HepG2 (cell line): Measurements from ENCODE around the gene SLC35A3. TPM values are rescaled to one million over a fixed set of nuclear protein-coding genes. Genes with fewer than 3 reads are reported as not detected.

ENCODE experiments used
- ATAC-seq: fragments of 200-7000 bp; cut with Tn5 transposase; 3 replicates; pipeline ENCODE4 v1.9.1; 2020; ENCODE audit warnings: mild to moderate bottlenecking, moderate library complexity
- BruUV-seq: library from RNA; stranded (reverse); fragments of 400-500 nt; replicated peaks from 2 replicates; lab custom pipeline; 2021; lab: Mats Ljungman, UMichigan
- CTCF ChIA-PET: fragments of 300-600 bp; formaldehyde crosslinking; extraction: SDS; loops from one replicate; lab custom pipeline; 2021; ENCODE audit warnings: low total read pairs, inconsistent platforms, low intra/inter-chr PET ratio; lab: Yijun Ruan, JAX
- POLR2A ChIA-PET: fragments of 350-600 bp; sonication (Branson Sonifier 250); formaldehyde crosslinking; loops from one replicate; lab custom pipeline; 2020; ENCODE audit warnings: antibody characterized with exemption, inconsistent platforms; lab: Yijun Ruan, JAX
- DNase-seq: peaks from one replicate; pipeline ENCODE4 v3.0.0-alpha.2; 2015; ENCODE audit warnings: low spot score
- FAIRE-seq: peaks from 3 replicates; lab custom pipeline; 2011; peaks lifted over from hg19 to GRCh38; lab: Jason Lieb, UNC
- H2AFZ ChIP-seq: one replicate; pipeline ENCODE4 v1.6.1; 2011; ENCODE audit warnings: low read length, inconsistent platforms
- H3K27ac ChIP-seq: fragments of 300-600 bp; 3 replicates; pipeline ENCODE4 v1.8.0; 2011; ENCODE audit warnings: mixed run types, mild to moderate bottlenecking, mixed read lengths, low read length, inconsistent platforms; ENCODE audit not compliant: insufficient read depth; ENCODE audit errors: extremely low read length
- H3K27me3 ChIP-seq, 2 experiments: fragments of 200-600 bp in 1 of 2; 2 replicates in 1 of 2; 3 replicates in 1 of 2; pipeline versions ENCODE4 v1.6.0 to v1.8.0; 2011; ENCODE audit warnings: low read length in 2 of 2, mild to moderate bottlenecking in 2 of 2, moderate library complexity in 2 of 2, inconsistent platforms in 1 of 2; ENCODE audit not compliant: insufficient read depth in 2 of 2, control insufficient read depth in 1 of 2
- H3K36me3 ChIP-seq, 2 experiments: fragments of 200-600 bp in 1 of 2; replicated peaks in 1 of 2; 2 replicates in 1 of 2; 3 replicates in 1 of 2; pipeline versions ENCODE4 v1.5.1 to v1.8.0; 2011; ENCODE audit warnings: low read length in 2 of 2, inconsistent platforms in 1 of 2; ENCODE audit not compliant: insufficient read depth in 2 of 2, control insufficient read depth in 1 of 2
- H3K4me1 ChIP-seq: 2 replicates; pipeline ENCODE4 v1.5.1; 2012; ENCODE audit warnings: low read length, inconsistent platforms; ENCODE audit not compliant: insufficient read depth
- H3K4me2 ChIP-seq: 2 replicates; pipeline ENCODE4 v1.6.0; 2011; ENCODE audit warnings: low read depth, low read length, inconsistent platforms
- H3K4me3 ChIP-seq, 3 experiments: fragments of 200-600 bp in 1 of 3; sonication (generic), shearing (Covaris generic) in 1 of 3; replicated peaks in 1 of 3; 2 replicates each; pipeline ENCODE4 v1.5.1; 2011 to 2016; ENCODE audit warnings: low read length in 3 of 3, inconsistent platforms in 2 of 3, low read depth in 2 of 3, mild to moderate bottlenecking in 2 of 3, control low read depth in 1 of 3, mixed read lengths in 1 of 3; ENCODE audit not compliant: insufficient read depth in 1 of 3
- H3K79me2 ChIP-seq: one replicate; pipeline ENCODE4 v1.6.1; 2011; ENCODE audit warnings: low read length, inconsistent platforms; ENCODE audit not compliant: insufficient read depth
- H3K9ac ChIP-seq: 2 replicates; pipeline ENCODE4 v1.6.0; 2011; ENCODE audit warnings: mild to moderate bottlenecking, low read depth, low read length, inconsistent platforms; ENCODE audit not compliant: insufficient read depth
- H3K9me3 ChIP-seq: 2 replicates; pipeline ENCODE4 v1.5.1; 2012; ENCODE audit warnings: mild to moderate bottlenecking, low read length
- H4K20me1 ChIP-seq: 2 replicates; pipeline ENCODE4 v1.6.0; 2011; ENCODE audit warnings: inconsistent platforms, mild to moderate bottlenecking, low read length, moderate library complexity; ENCODE audit not compliant: insufficient read depth
- AGO2 ChIP-seq: fragments of 200-400 bp; formaldehyde crosslinking; optimal IDR thresholded peaks from 2 replicates; pipeline ENCODE3; 2017; ENCODE audit warnings: mild to moderate bottlenecking, low read depth, low read length, moderate library complexity
- ARID5B ChIP-seq: IDR thresholded peaks from 2 replicates; pipeline ENCODE4 v1.4.0; 2020; ENCODE audit warnings: mild to moderate bottlenecking, missing genetic modification reagents
- CC2D1A ChIP-seq: sonication (generic); formaldehyde crosslinking; IDR thresholded peaks from 2 replicates; pipeline ENCODE4 v1.8.1; 2023; ENCODE audit warnings: mild to moderate bottlenecking, missing genetic modification reagents
- HDAC6 ChIP-seq: fragments of 200-600 bp; sonication (generic); IDR thresholded peaks from 2 replicates; pipeline ENCODE4 v1.7.0; 2017; ENCODE audit warnings: mild to moderate bottlenecking, antibody characterized with exemption, low read length, low read depth
- MTF1 ChIP-seq: sonication (generic); formaldehyde crosslinking; IDR thresholded peaks from 2 replicates; pipeline ENCODE4 v1.5.0; 2020; ENCODE audit warnings: missing genetic modification reagents
- PHF20 ChIP-seq: sonication (generic); formaldehyde crosslinking; IDR thresholded peaks from 2 replicates; pipeline ENCODE4 v1.5.0; 2020; ENCODE audit warnings: mild to moderate bottlenecking, missing genetic modification reagents
- POLR2AphosphoS5 ChIP-seq: IDR thresholded peaks from 2 replicates; pipeline ENCODE4 v1.6.1; 2012; ENCODE audit warnings: low read depth, low read length
- SRSF4 ChIP-seq: fragments of 200-400 bp; formaldehyde crosslinking; IDR thresholded peaks from one replicate; pipeline ENCODE4 v1.6.1; 2018; ENCODE audit warnings: mild to moderate bottlenecking, low read depth, low read length, moderate library complexity; ENCODE audit not compliant: poor library complexity, severe bottlenecking
- YEATS4 ChIP-seq: sonication (generic); formaldehyde crosslinking; IDR thresholded peaks from 2 replicates; pipeline ENCODE4 v1.4.0; 2020; ENCODE audit warnings: missing genetic modification reagents, borderline replicate concordance
- ZFYVE20 ChIP-seq: sonication (generic); formaldehyde crosslinking; IDR thresholded peaks from 2 replicates; pipeline ENCODE4 v1.8.0; 2023; ENCODE audit warnings: low read depth, mild to moderate bottlenecking, moderate library complexity, missing genetic modification reagents, borderline replicate concordance
- ZKSCAN5 ChIP-seq: sonication (generic); formaldehyde crosslinking; IDR thresholded peaks from 2 replicates; pipeline ENCODE4 v1.5.1; 2020; ENCODE audit warnings: mild to moderate bottlenecking, missing genetic modification reagents
- ZNF280B ChIP-seq: sonication (generic); formaldehyde crosslinking; IDR thresholded peaks from 2 replicates; pipeline ENCODE4 v1.5.0; 2020; ENCODE audit warnings: missing genetic modification reagents, mild to moderate bottlenecking, borderline replicate concordance
- ZNF598 ChIP-seq: sonication (generic); formaldehyde crosslinking; IDR thresholded peaks from 2 replicates; pipeline ENCODE4 v1.5.1; 2020; ENCODE audit warnings: mild to moderate bottlenecking, missing genetic modification reagents, borderline replicate concordance
- ZNF746 ChIP-seq: sonication (generic); formaldehyde crosslinking; IDR thresholded peaks from 2 replicates; pipeline ENCODE4 v1.8.0; 2022; ENCODE audit warnings: mild to moderate bottlenecking, missing genetic modification reagents
- WGBS: methylation state at CpG from one replicate; pipeline ENCODE4 v1.1.6; 2017; ENCODE audit warnings: low lambda C conversion rate; 5-methylcytosine and 5-hydroxymethylcytosine counted together
- in situ Hi-C: cut with HindIII; loops from 2 replicates; pipeline ENCODE4 v1.10.0; 2017; ENCODE audit warnings: low pct_unique_long_range_greater_than_20kb; ENCODE audit not compliant: extremely low pct_ligation_motif_present
- intact Hi-C: fragments of 100-400 bp; cut with micrococcal nuclease; formaldehyde crosslinking; loops from one replicate; pipeline ENCODE4 v1.10.0; 2022; ENCODE audit not compliant: unreplicated experiment
- polyA plus RNA-seq, 8 experiments: library from polyadenylated mRNA; depleted of rRNA in 3 of 8; stranded (reverse) in 7 of 8; unstranded in 1 of 8; fragments of >200 nt; fragmentation: Illumina TruSeq in 4 of 8; extraction: Trizol in 4 of 8; gene quantifications; 2 replicates each; pipeline versions ENCODE4 v1.2.1 to v1.2.3, GENCODE V29; 2011 to 2016; ENCODE audit warnings: low read depth in 4 of 8, missing spikeins in 1 of 8, mixed read lengths in 1 of 8; ENCODE audit not compliant: insufficient read depth in 1 of 8
- total RNA-seq, 5 experiments: library from RNA; depleted of rRNA; stranded (reverse); fragments of >200 nt; fragmentation: Illumina TruSeq; extraction: Trizol; gene quantifications; 2 replicates each; pipeline ENCODE4 v1.2.3, GENCODE V29; 2016; ENCODE audit warnings: low read depth in 1 of 5
- TF ChIP-seq, protein P1 (sequence below), 2 experiments: fragments of 450-650 bp in 1 of 2; sonication (generic) in 1 of 2; formaldehyde crosslinking; IDR thresholded peaks; 2 replicates each; pipeline versions ENCODE4 v1.5.0 to v1.8.0; 2020 to 2022; ENCODE audit warnings: mild to moderate bottlenecking in 1 of 2, missing genetic modification reagents in 1 of 2
- TF ChIP-seq, protein P2 (sequence below): sonication (generic); formaldehyde crosslinking; IDR thresholded peaks from 2 replicates; pipeline ENCODE4 v1.4.0; 2020; ENCODE audit warnings: missing genetic modification reagents

The SLC35A3 gene
- total and polyA plus RNA-seq, 2 of the 13 experiments (the other 11 are each of a cell fraction or from before 2014, with no cell fraction given), result 11.2 to 24.9 TPM

DNA sequence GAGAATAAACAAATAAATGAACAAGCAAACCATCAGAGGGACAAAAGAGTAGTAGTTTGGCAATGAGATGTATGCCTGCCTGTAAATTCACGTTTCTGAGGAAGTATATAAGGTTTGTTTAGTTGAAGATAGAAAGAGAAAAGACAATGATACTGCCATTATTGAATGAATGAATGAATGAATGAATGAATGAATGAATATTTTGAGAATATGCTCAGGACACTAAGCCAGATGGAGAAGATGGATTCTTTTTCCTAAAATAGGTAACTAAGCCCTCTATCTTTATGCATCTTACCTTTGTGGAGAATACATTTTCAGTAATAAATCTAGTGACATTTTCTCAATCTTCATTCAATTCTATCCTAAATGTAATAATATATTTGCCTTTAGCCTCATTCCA is 49.4 kb downstream of the SLC35A3 start (continued):
- TF ChIP-seq ZKSCAN5 (no peak), YEATS4 (CRISPR knock-in tag) (no peak), AGO2 (no peak), ARID5B (CRISPR knock-in tag) (no peak), ZFYVE20 (no peak)

GRCh38 chr1:100023482-100023881 is 53.7 kb downstream of the SLC35A3 start:
- Histone ChIP-seq H3K4me1 (peaks cover 5% of the 10 kb centered on the region), H4K20me1 (no peaks in the 10 kb centered on the region), H3K9ac (no peak overlapping the region), H3K27me3 (no peaks in the 10 kb centered on the region), H3K4me2 (no peak overlapping the region), H3K27ac (no peak overlapping the region), H3K9me3 (no peaks in the 10 kb centered on the region), H3K4me3 (no peak overlapping the region), H3K36me3 (peaks cover 1 to 4% of the 10 kb centered on the region in 2 experiments; a peak in 1 of 5 replicates), H3K79me2 (no peaks in the 10 kb centered on the region), H2AFZ (no peak overlapping the region)
- intact Hi-C loops, result no loop called here
- FAIRE-seq (no peak), DNase-seq (no peak), ATAC-seq (no peak)
- BruUV-seq, result no TSS peak
- ChIA-PET POLR2A (no interaction called here), CTCF (no interaction called here)
- in situ Hi-C loops, result no loop called here
- 98% methylated on average over 6 of the region's 6 CpGs for WGBS
- TF ChIP-seq POLR2AphosphoS5 (no peak), SRSF4 (no peak), ZNF598 (CRISPR knock-in tag) (no peak), CC2D1A (CRISPR knock-in tag) (no peak), MTF1 (no peak), ZNF280B (CRISPR knock-in tag) (no peak), ZNF746 (CRISPR knock-in tag) (no peak), PHF20 (CRISPR knock-in tag) (no peak), HDAC6 (no peak)
- TF ChIP-seq, protein P1, sequence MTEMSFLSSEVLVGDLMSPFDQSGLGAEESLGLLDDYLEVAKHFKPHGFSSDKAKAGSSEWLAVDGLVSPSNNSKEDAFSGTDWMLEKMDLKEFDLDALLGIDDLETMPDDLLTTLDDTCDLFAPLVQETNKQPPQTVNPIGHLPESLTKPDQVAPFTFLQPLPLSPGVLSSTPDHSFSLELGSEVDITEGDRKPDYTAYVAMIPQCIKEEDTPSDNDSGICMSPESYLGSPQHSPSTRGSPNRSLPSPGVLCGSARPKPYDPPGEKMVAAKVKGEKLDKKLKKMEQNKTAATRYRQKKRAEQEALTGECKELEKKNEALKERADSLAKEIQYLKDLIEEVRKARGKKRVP (CRISPR knock-in tag; IDR thresholded peaks at IDR 0.05), result no peak
- TF ChIP-seq, protein P2, sequence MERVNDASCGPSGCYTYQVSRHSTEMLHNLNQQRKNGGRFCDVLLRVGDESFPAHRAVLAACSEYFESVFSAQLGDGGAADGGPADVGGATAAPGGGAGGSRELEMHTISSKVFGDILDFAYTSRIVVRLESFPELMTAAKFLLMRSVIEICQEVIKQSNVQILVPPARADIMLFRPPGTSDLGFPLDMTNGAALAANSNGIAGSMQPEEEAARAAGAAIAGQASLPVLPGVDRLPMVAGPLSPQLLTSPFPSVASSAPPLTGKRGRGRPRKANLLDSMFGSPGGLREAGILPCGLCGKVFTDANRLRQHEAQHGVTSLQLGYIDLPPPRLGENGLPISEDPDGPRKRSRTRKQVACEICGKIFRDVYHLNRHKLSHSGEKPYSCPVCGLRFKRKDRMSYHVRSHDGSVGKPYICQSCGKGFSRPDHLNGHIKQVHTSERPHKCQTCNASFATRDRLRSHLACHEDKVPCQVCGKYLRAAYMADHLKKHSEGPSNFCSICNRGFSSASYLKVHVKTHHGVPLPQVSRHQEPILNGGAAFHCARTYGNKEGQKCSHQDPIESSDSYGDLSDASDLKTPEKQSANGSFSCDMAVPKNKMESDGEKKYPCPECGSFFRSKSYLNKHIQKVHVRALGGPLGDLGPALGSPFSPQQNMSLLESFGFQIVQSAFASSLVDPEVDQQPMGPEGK (CRISPR knock-in tag), result no peak
